Skin of body (tissue), 2 donors: ENCODE measurements around the gene SLU7. TPM values are rescaled to one million over a fixed set of nuclear protein-coding genes. Genes with fewer than 3 reads are reported as not detected.
A peak's percentile ranks its signal among the peaks of the same experiment; 100 is the strongest.

Source experiments
- DNase-seq: peaks from one replicate; lab custom pipeline; 2025; lab: John Stamatoyannopoulos, UW
- total RNA-seq: library from RNA; depleted of rRNA; stranded (reverse); fragments of >200 nt; gene quantifications from one replicate; pipeline ENCODE4 v1.2.3, GENCODE V29; 2014

The SLU7 gene
- 42.7 TPM for total RNA-seq

DNA sequence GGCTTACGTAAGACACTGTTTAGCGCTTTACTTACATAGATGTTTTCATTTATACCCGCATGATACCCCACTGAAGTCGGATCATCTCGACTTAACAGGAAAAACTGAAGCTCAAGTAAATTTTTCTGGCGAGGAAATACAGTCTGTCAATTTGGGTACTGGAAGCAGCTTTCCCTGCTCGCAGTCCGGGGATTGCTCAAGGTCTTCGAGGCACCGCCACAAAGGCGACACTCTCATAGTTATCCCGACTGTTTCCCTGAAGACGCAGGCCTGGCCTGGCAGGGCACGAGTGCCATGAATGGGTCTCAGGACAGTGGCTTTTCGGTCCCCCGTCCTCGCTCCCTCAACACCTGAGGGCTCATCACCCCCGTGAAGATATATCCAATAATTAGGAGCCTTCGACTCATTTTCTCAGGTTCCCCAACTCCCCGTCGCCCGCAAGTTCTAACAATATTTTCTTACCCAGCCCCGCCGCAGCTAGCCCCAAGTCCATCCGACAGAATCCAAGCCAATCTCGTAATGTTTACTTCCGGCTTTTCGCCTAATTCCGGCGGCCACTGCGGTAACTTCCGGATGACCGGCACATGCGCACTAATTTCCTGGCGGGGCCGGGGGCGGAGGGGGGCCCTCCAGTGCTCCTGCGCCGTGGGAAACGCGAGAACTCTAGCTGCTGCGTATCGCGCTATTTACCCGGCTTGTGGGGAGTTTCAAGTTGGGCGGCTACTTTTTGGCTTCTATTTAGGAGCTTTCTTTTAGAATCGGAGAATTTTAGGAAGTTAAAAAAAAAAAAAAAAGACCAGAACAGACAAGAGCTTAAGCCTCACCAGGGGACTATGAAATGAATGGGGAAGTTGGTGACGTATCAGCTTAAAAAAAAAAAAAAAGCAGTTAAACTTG is at the start of gene SLU7:
SLU7 (minus strand) TSS at position 521 of the 897 bp plus-strand sequence. CDS start 3,787 bp downstream, outside the sequence.
- DNase-seq, result peak; percentile 95

DNA sequence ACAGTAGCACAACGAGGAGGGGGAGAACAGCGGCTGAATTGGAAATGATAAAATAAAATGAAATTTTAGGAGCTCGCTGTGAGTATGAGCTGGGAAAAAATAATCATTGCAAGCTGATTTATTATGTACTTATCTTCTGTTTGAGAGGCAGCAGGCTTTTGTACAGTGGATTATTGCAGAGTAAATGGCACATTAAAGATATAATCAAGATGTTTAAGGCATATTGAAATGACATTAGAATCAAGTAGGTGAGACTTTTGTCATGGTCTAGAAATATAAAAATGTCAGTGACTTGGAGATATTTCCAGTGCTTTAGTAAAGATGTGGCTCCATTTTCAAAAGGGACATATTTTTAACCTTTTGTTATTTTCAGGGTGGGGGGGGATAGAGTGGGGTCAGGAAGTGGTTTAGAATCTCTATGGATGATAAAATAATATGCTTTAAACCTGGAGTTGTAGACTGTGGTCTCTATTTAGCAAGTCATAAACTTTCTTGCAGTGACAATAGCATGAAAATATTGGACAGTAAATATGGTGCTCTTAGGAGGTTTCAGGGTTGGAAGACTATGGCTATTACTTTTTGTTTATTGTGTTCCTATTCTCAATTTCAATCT is 49.6 kb upstream of the SLU7 start:
- no peak for DNase-seq

DNA sequence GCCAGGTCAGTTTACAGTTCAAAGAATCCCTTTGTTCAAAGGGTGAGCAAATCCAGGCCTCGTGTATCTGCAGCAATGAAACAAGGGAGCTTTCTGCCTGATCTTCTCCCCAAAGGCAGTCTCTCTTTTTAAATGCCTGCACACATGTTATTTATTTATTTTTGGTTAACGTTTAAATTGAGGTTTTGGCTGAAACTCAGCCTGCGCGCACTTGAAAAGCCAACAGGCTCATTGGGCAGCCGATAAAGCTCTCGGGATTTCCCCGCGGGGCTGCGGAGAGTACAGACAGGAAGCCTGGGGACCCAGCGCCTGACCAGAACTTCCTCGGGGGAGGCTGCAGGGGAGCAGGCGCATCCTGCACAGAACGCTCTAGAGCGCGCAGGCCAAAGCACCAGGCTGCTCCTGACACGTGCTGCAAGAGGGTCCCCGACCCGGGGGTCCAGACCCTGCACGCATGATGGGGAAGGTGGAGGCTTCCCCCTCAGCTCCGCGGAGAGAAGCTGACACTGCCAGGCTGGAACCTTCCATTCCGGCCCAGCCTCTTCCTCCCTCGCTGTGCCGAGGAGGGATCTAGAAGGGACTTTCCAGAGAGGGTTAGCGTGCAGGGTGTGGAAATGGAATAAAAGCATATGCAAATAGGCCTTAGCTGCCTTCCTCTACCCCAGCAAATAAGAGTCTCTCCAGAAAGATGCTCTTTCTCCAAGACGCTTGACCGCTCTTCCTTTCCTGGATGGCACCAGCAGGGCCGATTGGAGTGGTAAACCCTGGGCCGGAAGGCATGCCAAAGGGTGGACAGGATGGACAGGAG is 48.9 kb upstream of the SLU7 start:
- peak; percentile 23 for DNase-seq

DNA sequence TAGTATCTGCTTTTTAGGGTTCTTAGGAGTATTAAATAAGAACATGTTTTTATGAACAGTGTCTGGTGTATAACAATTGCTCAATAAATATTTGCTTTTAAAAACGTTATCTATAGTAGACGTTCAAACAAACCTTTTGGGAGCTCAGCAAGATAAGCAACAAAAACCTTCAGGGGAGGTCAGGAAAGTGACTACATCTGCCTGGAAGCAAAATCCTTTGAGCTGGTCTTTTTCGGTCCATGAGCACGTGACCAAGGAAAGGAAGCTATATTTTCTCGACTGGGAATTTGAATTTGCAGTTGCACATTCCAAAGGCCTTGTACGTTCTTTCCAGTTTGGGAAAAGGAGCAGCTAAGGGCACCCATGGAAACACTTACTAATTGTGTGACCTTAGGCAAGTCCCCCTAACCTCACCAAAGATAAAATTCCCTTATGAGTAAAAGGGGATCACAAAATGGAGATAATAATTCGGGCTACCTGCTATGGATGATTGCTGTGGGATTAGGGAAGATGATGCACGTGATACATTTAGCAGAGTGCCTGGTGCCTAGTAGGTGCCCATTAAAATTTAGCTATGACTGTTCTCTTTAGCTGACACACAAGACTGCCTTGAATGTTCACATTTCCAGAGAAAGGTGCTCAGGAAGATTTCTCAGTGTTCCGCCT is 48.1 kb upstream of the SLU7 start:
- no peak for DNase-seq

DNA sequence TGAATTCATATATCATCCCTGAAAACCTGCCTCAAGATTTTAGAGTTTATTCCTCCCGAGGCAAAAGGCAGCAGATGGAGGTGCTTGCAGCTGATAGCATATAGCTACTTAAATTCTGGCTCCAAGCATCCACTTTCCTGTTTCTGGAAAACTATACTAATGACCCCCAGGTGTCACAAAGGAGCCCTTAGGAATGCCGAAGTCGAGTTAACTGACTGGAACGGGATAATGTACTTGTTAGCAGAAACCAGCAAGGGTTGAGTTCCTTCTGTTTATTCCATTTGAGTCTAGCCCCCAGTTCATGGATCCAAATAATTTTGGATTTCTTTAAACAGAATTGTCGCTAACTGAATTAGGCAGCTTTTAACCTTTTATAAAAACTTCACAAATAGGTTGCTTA is 47.2 kb upstream of the SLU7 start:
- no peak for DNase-seq

DNA sequence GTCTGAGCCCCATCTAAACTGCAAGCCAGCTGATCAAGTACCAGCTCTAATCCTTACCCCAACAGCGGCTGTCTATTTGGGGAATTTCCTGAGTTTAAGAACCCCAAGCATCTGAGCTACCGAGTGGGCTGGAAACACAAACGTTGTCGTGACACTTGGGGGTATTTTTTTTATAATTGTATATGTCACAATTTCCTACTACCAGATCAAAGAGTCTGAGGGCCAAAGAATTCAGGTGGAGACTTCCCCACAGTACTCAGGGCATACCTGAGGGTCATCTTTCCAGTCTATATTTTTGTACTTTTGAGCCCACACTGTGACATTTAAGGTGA is 45.6 kb upstream of the SLU7 start:
- no peak for DNase-seq

DNA sequence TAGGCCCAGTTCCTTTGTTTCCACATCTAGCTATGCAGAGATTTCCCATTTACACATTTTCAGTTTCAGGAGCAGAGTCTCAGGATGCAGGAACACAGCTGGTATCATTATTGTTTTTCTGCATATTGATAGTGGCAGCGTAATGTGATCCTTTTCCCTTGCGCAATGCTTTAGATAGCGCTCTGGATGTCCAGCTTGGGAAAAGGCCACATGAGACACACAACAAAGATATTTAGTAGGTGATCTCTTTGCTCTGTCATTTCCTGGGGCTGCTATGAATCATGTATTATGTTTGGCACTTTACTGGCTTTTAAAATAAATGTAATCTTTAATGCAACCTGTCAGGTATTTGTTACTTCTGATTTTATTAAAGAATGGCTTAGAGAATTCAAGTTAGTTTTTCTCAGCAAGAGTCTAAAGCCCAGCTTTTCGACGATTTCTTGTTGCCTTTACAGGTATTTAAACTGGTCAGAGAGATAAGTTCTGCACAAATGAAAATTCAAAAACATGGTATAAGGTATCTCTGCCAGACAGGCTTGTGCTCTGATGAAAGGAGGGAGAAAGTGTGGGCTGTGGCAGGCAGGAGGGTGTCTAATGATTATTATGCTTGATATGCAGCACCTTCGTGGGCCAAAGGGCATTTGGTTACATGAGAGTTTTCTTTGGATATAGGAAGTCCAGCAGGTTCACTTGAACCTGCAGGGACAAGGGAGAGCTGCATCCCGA is 45.0 kb upstream of the SLU7 start:
- DNase-seq, result no peak

DNA sequence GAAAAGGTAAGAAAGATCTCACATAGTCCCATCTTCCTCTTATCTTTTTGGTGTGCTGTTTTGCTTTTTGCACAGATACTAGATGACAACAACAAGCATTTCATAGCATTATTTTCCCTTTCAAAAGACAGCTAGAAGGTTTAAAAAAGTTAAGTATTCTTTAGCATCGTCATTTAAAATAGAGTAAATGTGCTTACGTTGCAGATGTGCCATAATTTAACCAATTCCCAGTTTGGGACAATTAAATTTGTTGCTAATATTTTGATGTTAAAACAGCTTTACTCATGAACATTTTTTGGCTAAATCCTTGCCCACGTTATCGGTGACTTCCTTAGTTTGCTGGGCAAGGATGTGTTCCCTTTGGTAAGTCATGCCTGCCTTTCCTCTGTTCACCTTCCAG is 44.3 kb upstream of the SLU7 start:
- DNase-seq, result no peak

DNA sequence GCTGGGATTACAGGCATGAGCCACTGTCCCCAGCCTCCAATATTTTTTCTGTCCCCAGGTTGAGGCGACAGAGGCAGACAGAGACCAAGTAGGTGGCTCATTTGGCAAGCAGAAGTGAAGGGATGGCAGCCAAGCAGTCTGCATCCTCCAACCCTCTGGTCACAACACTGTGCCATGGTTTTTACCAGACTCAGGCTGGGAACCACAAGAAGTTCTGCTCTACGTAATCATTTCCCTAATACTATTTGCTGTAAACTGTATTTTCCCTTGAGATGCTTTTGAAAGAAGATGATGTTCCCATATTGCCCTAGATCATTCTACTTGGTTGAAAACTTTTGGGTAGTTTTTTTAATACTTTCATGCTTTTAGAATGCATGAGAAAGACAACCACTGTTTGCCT is 43.3 kb upstream of the SLU7 start:
- no peak for DNase-seq

DNA sequence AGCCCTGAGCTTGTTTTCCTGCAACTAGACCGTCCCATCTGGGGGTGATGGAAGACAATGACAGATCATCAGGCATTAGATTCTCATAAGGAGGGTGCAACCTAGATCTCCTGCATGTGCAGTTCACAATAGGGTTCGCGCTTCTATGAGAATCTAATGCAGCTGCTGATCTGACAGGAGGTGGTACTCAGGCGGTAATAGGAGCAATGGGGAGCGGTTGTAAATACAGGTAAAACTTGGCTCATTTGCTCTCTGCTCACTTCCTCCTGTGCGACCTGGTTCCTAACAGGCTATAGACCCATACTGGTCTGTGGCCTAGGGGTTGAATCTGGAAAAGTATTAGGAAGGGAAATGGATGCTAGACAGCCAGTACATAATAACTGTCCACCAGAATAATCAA is 42.5 kb upstream of the SLU7 start:
- DNase-seq, result no peak

DNA sequence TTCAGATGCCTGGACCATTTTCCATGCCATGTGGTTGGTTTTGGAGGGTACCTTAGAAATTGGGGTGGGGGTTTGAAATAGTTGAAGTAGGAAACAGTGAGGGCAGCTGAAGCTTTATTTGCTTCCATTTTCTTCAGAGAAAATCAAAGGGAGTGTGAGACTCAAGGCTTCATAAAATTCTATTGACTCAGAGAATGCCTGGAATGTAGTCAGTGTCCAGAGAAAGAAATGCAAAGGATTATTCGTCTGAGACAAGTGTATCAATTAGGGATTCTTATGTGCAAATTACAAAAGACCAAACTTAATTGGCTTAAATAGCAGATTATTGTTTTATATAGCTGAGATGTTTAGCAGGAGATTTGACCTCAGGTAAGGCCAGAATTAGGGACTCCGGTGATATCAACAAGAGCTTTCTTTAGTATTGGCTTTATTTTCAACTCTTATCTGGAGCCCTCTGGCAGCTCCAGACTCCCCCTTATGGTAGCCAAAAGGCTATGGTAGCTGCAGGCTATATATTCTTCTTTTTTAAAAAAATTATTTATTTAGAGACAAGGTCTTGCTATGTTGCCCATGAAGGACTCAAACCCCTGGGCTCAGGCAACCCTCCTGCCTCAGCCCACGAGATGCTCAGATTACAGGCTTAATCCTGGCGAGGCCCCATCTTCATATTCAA is 41.6 kb upstream of the SLU7 start:
- no peak for DNase-seq

DNA sequence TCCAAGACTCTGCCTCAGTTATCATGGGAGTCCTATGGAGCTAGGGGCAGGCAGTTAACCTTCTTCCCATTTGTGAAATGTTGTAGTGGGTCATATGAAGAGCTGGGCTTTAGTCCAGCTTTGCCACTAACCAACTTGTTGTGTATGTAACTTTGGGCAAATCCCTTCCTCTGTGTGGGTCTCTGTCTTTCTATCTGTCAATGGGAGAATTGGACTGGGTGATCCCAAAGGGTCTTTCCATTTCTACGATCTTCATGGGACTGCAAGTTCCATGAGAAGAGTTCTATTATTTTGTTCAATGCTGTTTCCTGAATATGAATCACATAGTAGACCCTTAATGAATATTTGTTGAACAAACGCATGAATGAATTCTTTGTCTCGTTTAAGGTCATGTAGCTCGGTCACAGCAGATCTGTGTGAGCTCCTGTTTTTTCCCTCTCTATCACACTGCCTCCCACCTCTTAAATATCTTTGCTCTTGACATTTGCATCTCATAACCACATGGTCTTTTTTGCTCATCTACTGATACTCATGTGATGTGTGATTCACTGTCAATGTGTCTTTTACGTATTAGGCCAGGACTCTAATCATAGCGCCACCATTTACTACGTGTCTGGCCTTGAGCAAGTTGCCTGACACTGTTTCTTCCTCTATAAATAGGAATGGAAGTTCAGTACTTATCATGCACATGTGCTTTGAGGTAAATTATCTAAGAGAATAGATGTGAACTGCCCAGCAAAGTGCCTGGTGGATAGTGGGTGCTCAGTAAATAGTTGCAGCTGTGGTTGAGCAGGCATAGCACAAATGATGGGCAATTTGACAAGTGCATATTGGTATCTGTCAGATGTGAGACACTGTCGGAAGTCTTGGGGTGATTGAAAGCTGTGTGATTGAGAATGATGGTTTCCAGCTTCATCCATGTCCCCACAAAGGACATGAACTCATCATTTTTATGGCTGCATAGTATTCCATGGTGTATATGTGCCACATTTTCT is 40.2 kb upstream of the SLU7 start:
- DNase-seq, result peak; percentile 2

DNA sequence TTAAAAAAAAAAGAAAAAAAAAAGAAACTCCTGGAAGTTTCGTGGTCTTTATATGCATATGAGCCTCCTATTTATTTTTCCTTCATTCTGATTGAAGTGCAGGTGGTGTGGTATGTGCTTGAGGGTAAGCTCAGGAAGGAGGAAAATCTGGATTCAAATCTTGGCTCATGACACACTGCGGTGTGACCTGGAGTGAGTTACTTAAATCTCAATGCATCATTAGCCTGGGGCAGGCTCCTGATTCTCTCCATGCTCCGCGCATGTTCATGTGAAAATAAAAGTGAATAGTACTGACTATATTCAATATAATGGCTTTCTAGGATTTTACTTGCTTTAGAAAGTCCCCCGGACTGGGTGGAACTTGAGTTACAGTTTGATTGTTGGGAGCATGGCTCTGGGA is 38.4 kb upstream of the SLU7 start:
- DNase-seq, result no peak

DNA sequence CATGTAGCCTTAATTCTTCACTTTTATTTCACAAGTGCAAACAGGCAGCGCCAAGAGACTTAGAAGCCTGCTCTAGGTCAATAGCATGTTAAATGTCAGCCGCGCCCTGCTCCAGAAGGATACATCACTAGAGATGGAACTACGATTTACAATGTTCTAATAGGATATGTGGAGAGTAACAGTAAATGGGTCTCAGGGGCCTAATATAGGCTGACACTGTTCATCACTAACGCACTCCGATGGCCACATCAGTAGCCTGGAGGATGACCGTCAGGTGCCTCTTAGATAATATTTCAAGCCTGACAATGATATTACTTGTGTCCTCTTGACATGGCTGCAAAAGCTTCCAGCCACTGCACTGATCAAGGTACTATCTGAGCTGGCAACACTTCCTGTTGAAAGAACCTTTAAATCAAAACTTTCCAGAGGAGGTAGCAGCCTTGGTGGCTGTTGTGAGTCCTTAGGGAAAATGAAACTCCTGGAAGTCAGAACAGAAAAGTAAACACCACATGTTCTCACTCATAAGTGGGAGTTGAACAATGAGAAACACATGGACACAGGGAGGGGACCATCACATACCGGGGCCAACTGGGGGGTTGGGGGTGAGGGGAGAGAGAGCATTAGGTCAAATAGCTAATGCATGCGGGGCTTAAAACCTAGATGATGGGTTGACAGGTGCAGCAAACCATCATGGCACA is 37.7 kb upstream of the SLU7 start:
- DNase-seq, result no peak

DNA sequence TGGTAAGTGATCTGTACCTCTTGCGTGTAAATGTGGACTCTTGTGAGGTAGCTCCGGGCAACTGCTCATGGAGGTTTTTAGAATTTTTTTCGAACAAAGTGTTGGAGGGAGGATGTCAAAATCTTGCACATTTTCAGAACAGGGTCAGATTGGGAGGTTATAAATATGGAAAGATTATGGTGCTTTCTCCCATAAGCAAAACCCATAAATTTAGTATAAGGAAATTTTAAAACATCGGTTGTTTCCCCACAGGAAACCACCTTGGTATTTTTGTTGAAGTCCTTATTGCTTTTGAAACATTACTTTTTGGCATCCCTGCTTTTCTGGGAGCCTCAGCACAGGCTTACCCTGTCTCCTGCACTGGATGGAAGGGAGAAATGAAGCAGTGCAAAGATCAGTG is 36.7 kb upstream of the SLU7 start:
- no peak for DNase-seq

DNA sequence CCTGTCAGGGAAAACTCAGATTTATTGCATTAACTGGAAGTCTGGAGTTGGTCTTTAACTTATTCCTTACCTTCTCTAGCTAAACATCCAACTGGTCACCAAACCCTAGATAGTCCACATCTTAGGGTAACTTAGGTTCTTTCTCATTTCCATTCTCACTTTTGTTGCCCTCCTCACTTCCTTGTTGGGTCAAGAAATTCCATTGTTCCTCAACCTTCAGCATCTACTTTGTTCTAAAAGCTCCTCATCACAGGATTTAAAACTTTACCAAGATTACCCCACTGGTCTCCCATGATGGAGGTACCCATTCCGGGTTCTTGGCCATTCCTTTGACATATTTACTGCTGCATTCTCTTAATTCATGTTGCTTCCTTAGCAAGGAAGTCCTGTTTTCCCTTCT is 34.9 kb upstream of the SLU7 start:
- DNase-seq, result no peak

DNA sequence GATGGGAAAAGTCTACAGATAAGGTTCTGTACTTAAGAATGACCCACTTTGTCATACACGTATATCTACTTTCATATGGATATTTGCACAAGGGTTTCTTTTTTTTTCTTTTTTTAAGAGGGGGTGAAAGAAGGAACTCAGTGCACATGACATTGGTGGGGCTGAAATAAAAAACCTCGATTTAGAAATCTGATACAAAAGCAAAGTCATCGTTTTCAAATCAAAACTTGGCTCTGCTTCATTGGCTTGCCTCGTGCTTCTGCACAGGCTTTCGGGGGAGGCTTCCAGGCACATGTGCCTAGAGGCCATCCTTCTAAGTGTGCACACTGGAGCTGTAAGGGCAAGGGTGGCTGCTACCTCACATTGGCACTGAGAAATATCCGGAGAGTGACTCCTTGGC is 33.9 kb upstream of the SLU7 start:
- no peak for DNase-seq

DNA sequence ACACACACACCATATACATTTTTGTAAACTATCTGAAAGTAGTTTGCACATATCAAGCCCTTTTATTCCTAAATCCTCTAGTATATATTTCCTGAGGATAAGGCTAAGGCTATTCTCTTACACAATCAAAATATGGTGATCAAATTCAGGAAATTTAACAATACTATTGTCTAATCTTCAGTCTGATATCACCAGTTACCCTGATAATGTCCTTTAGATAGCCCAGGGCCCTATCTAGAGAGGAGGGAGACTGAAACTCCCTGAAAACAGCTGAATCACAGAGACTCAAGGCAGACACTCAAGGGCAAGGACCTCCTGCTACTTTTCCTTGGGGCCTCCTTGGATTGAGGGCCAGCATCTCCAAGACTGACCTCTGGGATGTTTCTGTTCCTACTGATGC is 33.2 kb upstream of the SLU7 start:
- no peak for DNase-seq

DNA sequence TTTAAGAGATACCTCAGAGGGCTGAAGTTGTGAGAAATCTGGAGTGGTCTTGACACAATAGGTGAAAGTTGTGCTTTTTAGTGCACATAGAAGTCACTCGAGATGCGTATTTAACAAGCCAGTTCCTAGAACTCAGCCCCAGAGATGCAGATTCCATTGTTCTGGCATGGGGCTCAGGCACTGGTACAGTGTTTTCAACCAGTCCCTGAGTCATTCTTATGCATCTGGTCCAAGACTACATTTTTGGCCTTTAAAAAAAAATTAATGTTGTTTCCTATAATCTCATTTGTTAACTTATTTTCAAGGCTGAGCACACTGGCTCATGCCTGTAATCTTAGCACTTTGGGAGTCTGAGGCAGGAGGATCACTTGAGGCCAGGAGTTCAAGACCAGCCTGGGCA is 32.4 kb upstream of the SLU7 start:
- DNase-seq, result no peak
